LHCN-M2 (cell line): ENCODE measurements around the gene SLC24A5. TPM values are rescaled to one million over a fixed set of nuclear protein-coding genes. Genes with fewer than 3 reads are reported as not detected.
A peak's percentile ranks its signal among the peaks of the same experiment; 100 is the strongest.

ENCODE experiments used
- DNase-seq: peaks from one replicate; pipeline ENCODE4 v3.0.0-alpha.2; 2012; ENCODE audit warnings: low read depth
- total RNA-seq: library from RNA; depleted of rRNA; stranded (reverse); fragments of >200 nt; gene quantifications from 2 replicates; pipeline ENCODE4 v1.2.3, GENCODE V29; 2014

Gene SLC24A5
- total RNA-seq, 1 experiment from 2014 or later = not detected

DNA sequence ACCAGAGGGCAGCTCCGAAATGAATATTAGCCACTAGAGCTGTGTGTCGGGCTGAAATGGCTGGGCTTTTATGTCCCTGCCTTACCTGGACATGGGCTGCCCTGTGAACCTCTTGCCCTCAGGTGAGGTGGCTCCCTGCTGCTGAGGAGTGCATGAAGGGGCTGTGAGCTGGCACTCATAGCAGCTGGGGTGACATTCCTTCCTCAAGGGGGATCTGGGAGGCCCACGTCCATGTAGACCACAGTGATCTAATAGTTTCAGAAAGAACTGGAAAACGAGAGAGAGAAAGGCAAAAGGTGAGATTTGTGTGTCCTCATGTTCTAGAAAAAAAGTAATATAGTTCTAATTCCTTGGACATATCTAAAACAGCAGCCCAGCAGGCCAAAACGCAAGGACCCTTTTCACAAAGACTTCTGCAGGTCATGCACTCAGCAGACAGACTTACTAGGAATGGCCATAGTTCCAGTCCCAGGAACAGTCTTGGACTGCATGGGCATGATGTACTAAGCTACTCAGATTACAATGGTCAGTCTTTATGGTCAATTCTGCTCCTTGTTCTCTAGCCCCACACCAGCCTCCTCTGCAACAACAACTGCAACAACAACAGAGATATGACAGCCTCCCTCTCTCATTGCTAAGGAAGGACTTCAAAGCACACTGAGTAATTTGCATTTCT is 10.8 kb upstream of the SLC24A5 start:
- no peak for DNase-seq

DNA sequence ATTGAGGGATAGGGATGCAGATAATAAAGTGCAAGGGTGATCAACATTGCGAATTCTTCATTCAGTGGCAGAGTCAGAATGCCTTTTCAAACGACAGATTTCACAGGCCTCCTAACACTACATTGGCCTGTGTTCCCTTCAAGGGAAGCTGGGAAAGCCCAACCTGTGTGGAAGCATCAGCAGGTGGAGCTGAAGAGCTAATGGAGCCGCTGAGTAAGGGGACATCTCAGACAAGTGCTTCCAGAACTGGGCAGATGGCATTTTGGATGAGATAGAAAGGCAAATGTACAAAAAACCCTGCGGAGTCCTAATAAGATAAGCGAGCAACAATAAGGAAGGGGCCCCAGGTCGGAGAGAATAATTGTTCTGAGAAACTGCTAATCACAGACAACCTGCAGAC is 8.5 kb upstream of the SLC24A5 start:
- peak; percentile 17 for DNase-seq

DNA sequence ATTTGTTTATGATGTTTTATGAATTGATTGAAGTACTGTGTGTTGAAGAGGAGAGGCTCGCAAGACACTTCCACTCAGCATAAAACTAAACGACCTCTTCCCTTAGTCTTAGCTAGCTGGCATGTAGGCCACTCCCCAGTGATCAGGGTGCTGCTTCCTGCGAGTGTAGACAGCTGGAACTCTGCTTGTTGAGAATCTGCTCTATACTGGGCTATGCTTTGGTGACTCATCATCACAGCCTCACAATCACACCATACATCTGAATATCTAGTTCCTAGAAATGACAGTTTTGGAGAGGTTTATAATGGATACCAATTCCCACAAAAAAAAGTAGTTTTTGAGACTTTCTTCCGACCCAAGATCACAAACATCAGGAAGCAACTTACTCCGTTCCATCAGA is 1.5 kb upstream of the SLC24A5 start:
- peak; percentile 3 for DNase-seq

DNA sequence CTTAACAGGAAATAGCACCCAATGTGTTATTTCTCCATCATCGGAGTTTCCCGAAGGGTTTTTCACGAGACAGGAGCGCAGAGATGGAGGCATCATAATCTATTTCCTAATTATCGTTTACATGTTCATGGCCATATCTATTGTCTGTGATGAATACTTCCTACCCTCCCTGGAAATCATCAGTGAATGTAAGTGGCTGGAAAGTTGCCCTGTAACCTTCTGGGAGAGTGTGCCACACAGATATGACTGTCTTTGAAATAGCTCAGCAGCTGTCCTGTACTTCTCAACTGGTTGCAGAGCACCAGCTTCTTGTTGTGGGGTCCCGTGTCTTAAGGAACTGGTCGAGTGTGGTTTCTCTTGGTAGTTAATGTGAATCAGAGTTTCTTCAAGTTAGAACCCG is 1.1 kb downstream of the SLC24A5 start:
- DNase-seq = no peak

DNA sequence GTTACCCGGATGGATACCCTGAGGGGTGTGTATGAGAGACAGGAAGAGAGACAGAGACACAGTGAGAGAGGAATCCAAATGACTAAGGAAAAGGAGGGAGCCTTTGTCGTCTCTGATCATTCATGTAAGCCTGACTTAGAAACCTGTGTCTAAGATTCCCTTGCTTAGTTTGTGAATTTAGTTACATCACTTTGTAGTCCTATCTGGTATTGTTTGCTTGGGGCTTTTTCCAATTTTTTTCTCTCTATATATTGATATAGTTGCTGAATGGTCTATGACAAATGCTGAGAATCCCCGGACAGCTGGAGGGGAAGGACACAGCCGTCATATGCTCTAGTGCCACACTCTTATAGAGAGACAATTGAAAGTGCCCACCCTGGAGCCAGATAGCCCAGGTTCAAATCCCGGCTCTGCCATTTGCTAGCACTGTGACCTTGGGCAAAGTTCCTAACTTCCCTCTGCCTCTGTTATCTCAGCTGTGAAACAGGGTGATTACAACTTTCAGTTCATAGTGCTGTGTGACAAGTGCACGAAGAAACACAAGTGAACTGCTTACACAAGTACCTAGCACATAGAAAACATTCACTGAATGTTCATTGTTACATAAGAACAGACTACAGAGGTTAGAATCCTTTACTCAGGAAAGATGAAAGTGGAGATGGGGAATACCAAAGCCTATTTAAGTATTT is 6.0 kb downstream of the SLC24A5 start:
- no peak for DNase-seq

DNA sequence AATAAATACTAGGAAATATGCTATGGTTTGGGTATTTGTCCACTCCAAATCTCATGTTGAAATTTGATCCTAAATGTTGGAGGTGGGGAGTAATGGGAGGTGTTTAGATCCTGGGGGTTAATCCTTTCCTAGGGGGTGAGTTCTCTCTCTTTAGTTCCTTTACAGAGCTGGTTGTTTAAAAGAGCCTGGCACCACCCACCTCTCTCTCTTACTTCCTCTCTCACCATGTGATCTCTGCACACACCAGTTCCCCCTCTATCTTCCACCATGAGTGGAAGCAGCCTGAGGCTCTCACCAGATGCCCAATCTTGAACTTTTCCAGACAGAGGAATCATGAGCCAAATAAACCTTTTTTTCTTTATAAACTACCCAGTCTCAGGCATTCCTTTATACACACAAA is 10.5 kb downstream of the SLC24A5 start:
- no peak for DNase-seq

DNA sequence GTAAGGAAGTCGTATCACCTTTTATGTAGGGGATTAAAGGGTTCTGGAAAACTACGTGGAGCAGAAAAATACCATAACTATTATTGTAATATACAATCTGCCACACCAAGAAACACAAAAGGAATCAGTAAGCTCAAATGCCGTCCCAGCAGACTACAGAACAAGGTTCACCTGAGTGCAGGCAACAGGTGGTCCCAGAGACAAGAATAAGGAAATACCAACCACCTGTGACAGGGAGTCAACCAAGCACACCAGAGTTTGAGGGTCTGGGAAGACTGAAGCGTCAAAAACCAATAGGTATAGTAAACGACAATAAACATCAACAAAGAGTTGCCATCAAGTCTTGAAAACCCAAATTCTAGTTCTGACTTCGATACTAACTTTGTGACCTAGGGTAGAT is 12.1 kb downstream of the SLC24A5 start:
- no peak for DNase-seq

DNA sequence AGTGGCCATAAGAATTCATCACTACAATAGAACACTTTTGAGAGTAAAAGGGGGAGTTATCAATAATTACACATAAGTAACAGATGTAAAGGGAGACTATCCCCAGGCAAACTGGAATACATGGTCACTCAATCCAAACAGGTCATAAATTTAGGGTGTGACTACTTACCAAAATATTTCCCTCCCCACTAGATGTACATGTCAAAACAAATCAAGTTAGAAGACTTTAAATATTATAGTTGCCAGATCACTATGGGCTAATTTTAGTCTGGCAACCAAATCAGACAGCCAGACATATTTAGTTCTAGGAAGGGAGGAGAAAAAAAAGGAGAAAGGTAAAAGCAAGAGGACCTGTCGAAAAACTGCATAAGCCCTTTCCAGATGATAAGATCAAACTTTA is 23.1 kb downstream of the SLC24A5 start:
- peak; percentile 8 for DNase-seq

DNA sequence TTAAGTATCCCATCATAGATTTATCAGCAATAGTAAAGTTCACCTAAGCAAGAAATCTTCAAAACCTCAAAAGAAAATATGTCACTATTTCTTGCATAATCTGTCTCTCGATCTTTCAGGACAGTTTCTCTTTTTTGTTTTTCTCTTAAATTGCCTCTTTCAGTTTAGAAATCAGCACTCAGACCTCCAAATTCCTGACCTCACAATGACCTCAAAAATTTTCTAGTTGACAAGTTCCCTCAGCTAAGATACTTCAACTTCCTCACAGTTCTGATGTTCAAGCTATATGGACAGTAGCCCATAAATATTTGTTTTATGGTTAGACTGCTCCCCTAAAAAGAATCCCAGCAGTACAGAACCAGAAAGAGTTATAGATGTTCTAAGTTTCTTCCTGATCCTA is 24.1 kb downstream of the SLC24A5 start:
- DNase-seq = peak; percentile 17

DNA sequence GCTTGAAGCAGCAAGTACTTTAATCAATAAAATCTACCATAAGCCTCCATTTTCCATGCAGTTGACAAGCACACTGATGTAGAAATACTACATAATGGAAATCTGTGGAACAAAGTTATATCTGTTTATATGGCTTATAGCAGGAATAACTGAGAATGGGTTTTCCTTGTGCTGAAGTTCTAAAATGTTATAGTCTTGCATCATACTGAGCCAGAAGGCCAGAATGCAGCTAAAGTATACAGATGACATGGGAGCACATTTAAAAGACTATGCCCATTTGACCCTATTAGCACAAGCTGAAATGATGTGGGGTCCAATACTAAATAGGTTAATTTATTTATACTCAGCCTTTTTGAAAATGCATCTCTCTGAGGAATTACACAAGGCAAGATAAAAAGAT is 25.1 kb downstream of the SLC24A5 start:
- no peak for DNase-seq

DNA sequence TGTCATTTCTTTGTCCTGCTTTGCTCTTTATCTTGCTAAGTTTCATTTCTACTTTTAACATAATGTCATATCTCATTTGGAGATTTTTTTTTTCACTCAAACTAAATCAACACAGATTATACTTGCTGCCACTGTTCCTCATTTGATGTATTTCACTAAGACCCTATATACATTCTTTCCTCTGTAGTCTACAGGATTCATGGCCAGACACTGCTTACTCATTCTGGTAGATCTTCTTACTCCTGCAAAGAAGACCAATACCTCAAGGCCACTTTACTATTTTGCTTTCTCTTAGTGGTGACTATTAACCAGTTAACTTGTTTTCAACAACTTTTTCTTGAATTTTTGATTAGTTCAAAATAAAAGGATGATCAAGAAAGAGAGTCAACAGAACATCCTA is 26.6 kb downstream of the SLC24A5 start:
- no peak for DNase-seq

DNA sequence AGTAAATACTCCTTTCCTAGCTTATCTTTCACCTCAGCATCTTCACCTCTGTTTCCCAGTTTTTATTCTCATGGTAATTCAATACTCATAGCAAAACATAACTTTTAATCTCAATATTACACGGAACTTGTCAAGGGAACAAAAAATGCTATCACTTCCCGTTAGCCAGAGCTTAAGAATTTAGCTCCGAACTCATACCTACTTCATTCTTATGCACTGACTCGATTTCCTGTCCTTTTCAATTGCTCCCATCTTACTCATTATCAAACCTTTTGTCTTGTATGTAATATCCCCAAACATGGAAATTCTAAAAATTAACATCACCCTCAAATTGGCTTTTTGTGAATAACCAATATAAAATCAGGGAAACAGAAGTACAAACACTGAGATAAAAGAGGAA is 29.1 kb downstream of the SLC24A5 start:
- DNase-seq = peak; percentile 69

DNA sequence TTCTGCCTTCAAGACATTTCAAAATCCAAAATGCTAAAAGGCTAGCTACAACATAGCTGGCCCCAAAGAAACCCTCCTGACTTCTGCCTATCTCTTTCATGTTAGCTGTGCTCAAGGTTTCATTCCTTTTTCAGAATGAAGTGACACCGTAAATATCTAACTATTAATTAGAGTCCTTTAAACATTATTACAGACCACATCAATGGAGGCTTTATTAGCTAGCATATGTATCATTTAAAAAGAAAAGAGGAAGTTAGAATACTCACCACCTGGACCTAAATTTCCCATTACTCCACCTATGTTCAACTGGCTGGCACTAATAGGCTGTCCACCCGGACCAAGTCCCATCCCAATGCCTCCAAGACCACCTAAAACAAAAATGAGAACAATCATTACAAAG is 32.7 kb downstream of the SLC24A5 start:
- no peak for DNase-seq

DNA sequence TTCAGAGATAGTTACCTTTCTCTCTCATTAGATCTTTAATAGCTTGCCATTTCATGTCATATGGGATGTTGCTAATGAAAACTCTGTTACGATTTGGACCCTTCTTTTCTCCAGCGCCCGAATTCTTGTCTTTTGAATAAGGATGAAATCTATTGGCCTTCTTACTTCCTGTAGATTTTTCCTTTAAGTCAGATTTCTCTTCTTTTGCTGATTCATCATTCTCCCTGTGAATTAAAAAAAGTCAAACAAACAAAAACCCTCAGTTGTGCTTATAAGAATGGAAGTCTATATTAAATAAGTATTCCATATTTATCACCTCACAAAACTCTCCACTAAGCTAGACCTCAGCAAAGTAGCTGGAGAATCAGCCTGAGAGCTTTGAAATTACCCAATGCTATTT is 47.8 kb downstream of the SLC24A5 start:
- no peak for DNase-seq

DNA sequence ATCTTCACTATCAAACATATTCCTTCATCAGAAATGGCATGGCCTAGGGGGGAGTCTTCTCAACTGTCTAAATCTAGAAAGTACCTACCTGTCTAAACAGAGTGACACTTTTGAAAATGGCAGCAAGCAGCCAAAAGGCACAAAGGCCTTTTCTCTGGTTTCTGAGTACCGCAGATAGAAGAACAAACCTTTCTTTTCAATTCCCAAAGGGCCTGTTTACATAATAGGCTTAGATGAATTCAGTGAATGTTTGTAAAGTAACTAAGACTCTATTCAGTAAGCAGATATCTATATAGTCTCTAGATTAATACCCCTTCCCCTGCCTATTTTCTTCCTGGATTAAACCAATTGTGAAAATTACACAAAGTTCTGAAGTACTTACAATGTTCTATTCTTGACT is 50.2 kb downstream of the SLC24A5 start:
- DNase-seq = no peak

DNA sequence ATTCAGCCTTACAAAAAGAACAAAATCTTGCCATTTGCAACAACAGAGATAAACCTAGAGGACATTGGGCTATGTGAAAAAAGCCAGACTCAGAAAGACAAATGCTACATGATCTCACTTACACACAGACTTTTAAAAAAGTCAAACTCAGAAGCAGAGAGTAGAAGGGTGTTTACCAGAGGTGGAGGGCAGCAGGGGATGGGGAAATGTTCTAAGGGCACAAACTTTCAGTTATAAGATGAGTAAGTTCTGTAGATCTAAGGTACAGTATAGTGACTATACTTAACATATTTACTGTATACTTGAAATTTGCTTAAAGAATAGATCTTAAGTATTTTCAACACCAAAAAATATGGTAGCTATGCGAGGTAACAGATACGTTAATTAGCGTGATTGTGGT is 54.3 kb downstream of the SLC24A5 start:
- no peak for DNase-seq

DNA sequence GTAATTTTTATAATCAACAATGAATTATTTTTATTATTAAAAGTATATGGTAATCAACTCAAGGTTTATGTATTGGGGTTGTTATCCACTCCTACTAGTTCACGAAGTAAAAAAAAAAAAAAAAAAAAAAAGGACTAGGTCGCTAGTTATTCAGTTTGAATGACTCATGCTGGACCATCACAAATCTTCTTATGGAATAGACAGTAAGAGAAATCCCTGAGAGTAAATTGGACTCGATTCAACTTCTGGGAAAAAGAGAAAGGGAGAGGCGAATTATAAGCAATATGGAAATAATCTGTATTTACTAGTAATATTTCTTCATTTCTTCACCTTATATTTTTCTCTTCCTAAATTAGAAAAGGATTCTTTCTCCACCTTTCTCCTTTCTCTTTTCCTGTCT is 55.3 kb downstream of the SLC24A5 start:
- DNase-seq = no peak

DNA sequence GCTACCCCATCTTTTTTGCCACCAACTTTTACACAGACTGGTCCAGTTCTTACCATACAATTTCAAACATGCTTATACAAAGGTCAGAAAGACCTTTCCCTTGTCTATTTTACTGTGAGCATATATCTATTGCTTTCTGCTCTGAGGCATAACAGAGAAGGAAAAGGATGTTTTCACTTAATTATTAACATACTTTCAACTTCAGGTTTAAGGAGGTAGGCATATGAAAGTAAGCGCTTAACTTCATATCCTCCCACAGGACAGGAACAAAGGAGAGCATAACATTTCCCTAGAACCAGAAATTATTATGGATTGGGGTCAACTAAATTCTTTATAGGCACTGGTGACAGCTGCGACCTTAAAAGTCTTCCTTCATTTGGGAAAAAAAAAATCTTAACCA is 56.2 kb downstream of the SLC24A5 start:
- no peak for DNase-seq

DNA sequence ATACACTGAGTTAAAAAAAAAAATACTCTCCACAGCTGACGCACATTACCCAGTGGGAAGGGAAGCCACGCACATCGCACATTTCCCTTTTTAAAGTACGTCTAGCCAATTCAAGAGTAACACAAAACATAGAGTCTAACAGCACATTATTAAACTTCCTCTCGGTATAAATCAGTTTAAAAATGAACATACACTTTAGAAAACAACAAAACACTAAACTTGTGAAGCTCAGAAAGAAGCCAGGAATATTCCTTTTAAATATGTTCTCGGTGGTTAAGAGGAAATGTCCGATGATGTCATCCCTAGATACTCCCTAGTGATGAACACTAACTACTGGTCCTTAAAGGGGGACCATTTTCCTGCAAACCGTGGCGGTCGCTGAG is 56.6 kb downstream of the SLC24A5 start:
- peak; percentile 50 for DNase-seq

DNA sequence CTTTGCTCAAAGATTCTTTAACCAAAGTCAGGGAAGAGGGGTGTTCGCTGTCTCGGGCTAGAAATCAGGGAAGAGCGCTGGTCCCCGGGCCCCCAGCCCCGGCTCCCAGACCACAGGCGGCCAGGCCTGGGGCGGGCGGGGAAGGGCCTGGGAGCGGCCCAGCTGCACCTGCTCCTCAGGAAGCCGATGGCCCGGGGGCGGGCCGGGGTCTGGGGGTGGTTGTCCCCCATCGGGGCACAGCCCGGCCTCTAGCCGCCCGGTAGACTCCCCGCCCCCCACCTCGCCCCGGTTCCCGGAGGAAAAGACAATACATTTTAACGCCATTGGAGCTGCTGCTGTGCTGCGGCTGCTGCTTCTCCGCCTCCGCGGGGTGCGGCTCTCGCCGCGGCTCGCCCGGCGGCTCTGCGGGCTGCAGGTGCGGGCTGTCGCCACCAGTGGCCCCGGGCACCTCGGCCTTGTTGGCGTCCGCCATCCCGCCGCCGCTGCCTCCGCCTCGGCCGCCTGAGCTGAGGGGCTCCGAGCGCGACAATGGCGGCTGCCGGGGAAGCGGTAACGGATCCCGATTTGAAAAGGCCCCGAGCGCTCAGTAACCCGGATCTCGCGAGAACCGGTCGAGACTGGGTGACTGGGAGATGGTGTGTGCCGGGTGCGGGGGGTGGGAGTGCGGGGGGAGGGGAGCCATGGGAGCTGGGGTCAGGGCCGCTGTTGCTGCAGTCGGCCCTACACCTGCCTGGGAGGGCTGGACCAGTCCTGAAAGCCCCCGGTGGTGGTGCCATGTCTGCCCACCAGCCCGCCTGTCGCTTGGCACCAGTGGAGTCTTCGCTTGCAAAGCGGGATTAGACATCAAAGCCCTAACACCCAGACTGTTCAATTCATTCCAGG is 57.2 kb downstream of the SLC24A5 start, which contains the start of gene MYEF2:
MYEF2 (minus strand) TSS at position 530 of the 882 bp plus-strand sequence; CDS start at position 472, 58 bp downstream.
- DNase-seq = peak; percentile 61

DNA sequence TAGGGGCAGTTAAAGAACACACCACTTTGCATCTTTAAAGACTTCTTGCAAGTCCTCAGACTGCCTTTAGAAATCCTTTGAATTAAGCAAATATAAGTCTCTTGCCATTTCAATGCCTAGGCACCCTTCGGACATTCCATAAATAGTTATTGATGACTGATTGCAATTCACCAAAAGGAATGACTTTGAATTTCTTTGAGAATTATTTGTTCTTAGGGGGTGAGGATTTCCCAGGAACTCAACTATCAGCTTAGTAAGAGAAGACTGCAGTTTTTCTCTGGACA is 57.8 kb downstream of the SLC24A5 start:
- no peak for DNase-seq

DNA sequence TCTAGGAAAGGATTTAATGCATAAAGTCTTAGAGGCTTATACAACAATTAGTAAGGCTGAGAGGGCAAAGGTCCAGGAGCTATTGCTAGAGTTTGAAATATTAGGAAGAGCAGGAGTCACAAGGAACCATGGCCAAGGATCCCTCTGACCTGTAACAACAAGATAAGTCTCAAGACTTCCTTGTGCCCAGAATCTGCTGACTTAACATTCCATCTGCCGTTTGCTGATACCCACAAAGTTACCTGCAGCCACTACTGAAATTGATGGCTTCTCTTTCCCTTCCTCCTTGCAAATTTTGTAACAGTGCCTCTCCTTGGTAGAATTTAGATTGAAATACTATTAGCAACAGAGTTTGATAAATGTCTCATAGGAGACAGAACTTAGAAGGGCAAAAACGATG is 62.0 kb downstream of the SLC24A5 start:
- no peak for DNase-seq

DNA sequence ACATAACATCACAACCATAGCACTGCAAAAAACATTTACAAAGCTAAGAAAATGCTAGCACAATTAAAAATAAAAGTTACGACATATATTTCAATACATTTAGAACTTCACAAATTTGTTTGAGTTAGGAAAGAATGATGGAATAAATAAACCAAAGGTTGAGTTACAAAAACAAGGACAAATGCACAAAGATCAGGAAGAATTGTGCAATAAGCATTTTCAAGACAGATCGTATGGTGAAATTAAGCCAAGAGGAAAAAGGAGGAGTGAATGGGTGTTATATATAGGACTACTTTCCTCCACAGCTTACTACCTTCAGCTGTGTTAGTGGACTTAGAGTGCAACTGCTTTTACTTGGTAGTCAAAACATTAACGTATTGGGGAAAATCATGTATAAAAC is 64.7 kb downstream of the SLC24A5 start:
- no peak for DNase-seq
